ENCODE data around the gene GSTA3.

- no peak for TF ChIP-seq POLR2A (IDR thresholded peaks at IDR 0.05; ENCODE audit: low read depth, low read length)
- TF ChIP-seq TAF1 (IDR thresholded peaks at IDR 0.05; ENCODE audit: borderline replicate concordance, low read depth, low read length) = no peak
Measured at GRCh38 chr6:52925042-52925441, 15.5 kb upstream of the GSTA3 start.

All from GM12892 (cell line).